GM19351 (cell line): Measurements from ENCODE around the gene AKIP1.

ENCODE experiments used
- ATAC-seq: cut with Tn5 transposase; IDR thresholded peaks from one replicate; pipeline ENCODE4 v1.9.1; 2021; ENCODE audit warnings: mild to moderate bottlenecking, moderate library complexity; ENCODE audit not compliant: unreplicated experiment

The AKIP1 gene

GRCh38 chr11:8956860-8957259 lies 45.9 kb downstream of the AKIP1 start:
- ATAC-seq, result no peak

GRCh38 chr11:8959546-8960166 lies 48.7 kb downstream of the AKIP1 start:
- peak; percentile 49 for ATAC-seq

GRCh38 chr11:8961401-8961800 lies 50.4 kb downstream of the AKIP1 start:
- no peak for ATAC-seq

- ATAC-seq, result no peak
Observed at GRCh38 chr11:8962841-8963240, 51.9 kb downstream of the AKIP1 start.

- ATAC-seq, result peak; percentile 59
Observed at GRCh38 chr11:8963569-8964323, 52.8 kb downstream of the AKIP1 start.

GRCh38 chr11:8964324-8965320 lies 53.6 kb downstream of the AKIP1 start, which contains the start of gene TMEM9B:
Gene TMEM9B, minus strand, starts transcription at chr11:8964442. Its CDS starts 129 bp downstream, at chr11:8964313.
- ATAC-seq, result peak; percentile 68

GRCh38 chr11:8967184-8967583 lies 56.2 kb downstream of the AKIP1 start:
- no peak for ATAC-seq
